Measurements from ENCODE around the gene HDAC10. TPM values are rescaled to one million over a fixed set of nuclear protein-coding genes. Genes with fewer than 3 reads are reported as not detected.

Gene HDAC10
- total RNA-seq, 2 donors from 2014 or later: 31.9 to 128 TPM

DNA sequence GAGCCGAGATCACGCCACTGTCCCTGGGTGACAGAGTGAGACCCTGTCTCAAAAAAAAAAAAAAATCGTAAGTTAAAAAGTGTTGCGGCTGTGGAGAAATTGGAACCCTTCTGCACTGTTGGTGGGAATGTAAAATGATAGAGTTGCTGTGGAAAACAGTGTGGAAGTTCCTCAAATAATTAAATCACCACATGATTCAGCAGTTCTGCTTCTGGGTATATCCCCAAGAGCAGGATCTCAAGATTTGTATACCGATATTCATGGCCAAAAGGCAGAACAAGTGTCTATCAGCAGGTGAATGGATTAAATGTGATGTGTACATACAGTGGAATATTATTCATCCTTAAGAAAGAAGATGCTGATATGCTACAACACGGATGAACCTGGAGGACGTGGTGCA is 46.5 kb downstream of the HDAC10 start:
- ATAC-seq (no peak), DNase-seq (no peak)
- Histone ChIP-seq H3K4me3 (no peak overlapping the region), H3K27me3 (no peaks in the 10 kb centered on the region), H3K4me1 (peaks cover 25% of the 10 kb centered on the region), H3K36me3 (replicated peaks in 1 of 2; ENCODE audit: insufficient read depth in 1 of 2, low read depth in 2 of 2) (peaks cover 0 to 3% of the 10 kb centered on the region in 2 donors), H3K9me3 (no peaks in the 10 kb centered on the region), H3K27ac (no peak overlapping the region)
- no peak for TF ChIP-seq POLR2A (IDR thresholded peaks at IDR 0.05)
- TF ChIP-seq, protein P1, sequence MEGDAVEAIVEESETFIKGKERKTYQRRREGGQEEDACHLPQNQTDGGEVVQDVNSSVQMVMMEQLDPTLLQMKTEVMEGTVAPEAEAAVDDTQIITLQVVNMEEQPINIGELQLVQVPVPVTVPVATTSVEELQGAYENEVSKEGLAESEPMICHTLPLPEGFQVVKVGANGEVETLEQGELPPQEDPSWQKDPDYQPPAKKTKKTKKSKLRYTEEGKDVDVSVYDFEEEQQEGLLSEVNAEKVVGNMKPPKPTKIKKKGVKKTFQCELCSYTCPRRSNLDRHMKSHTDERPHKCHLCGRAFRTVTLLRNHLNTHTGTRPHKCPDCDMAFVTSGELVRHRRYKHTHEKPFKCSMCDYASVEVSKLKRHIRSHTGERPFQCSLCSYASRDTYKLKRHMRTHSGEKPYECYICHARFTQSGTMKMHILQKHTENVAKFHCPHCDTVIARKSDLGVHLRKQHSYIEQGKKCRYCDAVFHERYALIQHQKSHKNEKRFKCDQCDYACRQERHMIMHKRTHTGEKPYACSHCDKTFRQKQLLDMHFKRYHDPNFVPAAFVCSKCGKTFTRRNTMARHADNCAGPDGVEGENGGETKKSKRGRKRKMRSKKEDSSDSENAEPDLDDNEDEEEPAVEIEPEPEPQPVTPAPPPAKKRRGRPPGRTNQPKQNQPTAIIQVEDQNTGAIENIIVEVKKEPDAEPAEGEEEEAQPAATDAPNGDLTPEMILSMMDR (IDR thresholded peaks at IDR 0.05): no peak
- 87 to 91% methylated on average over 7 of the region's 7 CpGs for WGBS, 2 donors
- intact Hi-C loops (cut with DNase I): no loop called here

DNA sequence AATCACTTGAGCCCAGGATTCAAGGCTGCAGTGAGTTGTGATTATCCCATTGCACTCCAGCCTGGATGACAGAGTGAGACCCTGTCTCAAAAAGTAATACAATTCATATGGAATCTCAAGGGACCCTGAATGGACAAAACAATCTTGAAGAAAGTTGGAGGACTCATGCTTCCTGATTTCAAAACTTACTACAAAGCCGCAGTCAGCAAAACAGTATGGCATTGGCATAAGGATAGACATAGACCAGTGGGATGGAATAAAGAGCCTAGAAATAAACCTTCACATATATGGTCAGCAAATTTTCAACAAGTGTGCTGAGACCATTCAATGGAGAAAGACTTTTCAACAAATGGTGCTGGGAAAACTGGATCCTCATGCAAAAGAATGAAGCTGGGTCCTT is 47.8 kb downstream of the HDAC10 start:
- ATAC-seq: no peak
- peaks cover 26% of the 10 kb centered on the region for H3K4me1 ChIP-seq
- intact Hi-C loops (cut with DNase I): no loop called here

DNA sequence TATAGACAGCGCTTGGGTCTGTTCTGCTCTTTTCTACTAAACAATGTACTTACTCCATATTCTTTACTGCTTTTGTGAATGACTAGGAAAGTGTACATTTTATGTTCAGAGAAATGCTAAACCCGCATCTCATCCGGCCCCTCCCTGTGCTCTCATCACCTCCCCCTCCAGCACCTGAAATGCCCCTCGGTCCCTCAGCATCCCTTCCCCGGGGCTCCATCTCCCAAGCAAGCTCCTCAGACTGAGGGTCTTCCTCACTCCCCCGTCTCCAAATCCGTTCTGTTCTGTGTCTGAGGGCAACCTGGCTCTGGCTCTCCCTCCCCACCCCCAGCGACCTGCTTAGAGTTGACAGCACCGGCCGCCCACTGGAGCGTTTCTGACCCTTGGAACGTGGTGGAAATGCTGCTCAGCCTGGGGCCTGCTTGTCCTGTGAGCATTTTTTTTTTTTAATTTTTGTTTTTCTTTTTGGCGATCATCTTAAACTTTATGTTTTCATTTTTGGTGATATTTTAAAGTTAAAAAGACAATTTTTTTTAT is 48.9 kb downstream of the HDAC10 start:
- peak overlapping the region in 1 of 4 donors; percentile 71 for H3K27ac ChIP-seq
- TF ChIP-seq, protein P1 (IDR thresholded peaks at IDR 0.05): no peak
- TF ChIP-seq POLR2A (IDR thresholded peaks at IDR 0.05): no peak
- 41 to 42% methylated on average over 13 of the region's 13 CpGs for whole genome bisulfite sequencing, 2 donors
- H3K4me1 ChIP-seq: peaks cover 26% of the 10 kb centered on the region
- intact Hi-C loops (cut with DNase I): no loop called here
- H3K27me3 ChIP-seq: no peaks in the 10 kb centered on the region
- no peak for ATAC-seq
- peaks cover 0 to 8% of the 10 kb centered on the region in 2 donors for H3K36me3 ChIP-seq (replicated peaks in 1 of 2; ENCODE audit: insufficient read depth in 1 of 2, low read depth in 2 of 2)
- no peaks in the 10 kb centered on the region for H3K9me3 ChIP-seq
- peak overlapping the region in 1 of 2 donors; percentile 65 for H3K4me3 ChIP-seq
- peak in 1 of 4 donors; percentile 13 for DNase-seq

More for the DNA sequence above, 47.8 kb downstream of the HDAC10 start:
- 93 to 100% methylated on average over 1 of the region's 1 CpG for WGBS, 2 donors
- Histone ChIP-seq H3K27ac (no peak overlapping the region), H3K9me3 (no peaks in the 10 kb centered on the region), H3K27me3 (no peaks in the 10 kb centered on the region), H3K36me3 (replicated peaks in 1 of 2; ENCODE audit: insufficient read depth in 1 of 2, low read depth in 2 of 2) (peaks cover 0 to 3% of the 10 kb centered on the region in 2 donors), H3K4me3 (no peak overlapping the region)
- TF ChIP-seq, protein P1 (IDR thresholded peaks at IDR 0.05): no peak
- no peak for TF ChIP-seq POLR2A (IDR thresholded peaks at IDR 0.05)
- no peak for DNase-seq

DNA sequence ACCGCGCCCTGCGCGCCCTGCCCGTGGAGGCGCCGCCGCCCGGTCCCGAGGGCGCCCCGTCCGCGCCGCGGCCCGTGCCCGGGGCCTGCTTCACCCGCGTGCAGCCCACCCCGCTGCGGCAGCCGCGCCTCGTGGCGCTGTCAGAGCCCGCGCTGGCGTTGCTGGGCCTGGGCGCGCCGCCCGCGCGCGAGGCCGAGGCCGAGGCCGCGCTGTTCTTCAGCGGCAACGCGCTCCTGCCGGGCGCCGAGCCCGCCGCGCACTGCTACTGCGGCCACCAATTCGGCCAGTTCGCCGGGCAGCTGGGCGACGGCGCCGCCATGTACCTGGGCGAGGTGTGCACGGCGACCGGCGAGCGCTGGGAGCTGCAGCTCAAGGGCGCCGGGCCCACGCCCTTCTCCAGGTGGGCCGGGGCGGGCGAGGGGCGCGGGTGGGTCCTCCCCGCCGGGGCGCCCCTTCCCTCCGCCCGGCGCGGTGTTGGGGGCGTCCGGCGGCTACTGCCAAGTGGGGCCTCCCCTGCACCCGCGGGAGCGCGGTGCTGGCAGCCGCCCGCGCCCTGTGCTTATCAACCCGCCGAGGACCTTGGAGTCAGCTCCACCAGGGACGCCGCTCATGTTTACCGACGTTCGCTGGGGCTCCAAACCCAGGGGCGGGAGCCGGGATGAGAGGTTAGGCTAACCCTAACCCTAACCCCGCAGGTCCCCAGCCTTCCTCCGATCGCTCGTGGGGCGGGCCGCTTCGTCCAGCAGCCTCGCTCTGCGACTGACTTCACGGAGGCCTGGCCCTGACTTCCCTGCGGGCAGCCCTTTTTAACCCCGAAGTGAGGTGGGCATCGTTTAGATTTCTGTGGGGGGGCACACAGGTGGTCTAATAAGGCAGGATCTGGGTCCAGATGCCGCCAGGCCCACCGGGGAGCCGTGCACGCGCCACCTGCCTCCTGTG is 49.6 kb downstream of the HDAC10 start:
- intact Hi-C loops (cut with DNase I): no loop called here
- H3K4me1 ChIP-seq: peaks cover 26% of the 10 kb centered on the region
- TF ChIP-seq, protein P1 (IDR thresholded peaks at IDR 0.05): no peak
- peak in 1 of 3 donors; percentile 9 for TF ChIP-seq POLR2A (IDR thresholded peaks at IDR 0.05)
- no peaks in the 10 kb centered on the region for H3K27me3 ChIP-seq
- H3K9me3 ChIP-seq: no peaks in the 10 kb centered on the region
- H3K27ac ChIP-seq: peak overlapping the region; percentile 37 to 78 (median 68)
- H3K36me3 ChIP-seq (replicated peaks in 1 of 2; ENCODE audit: insufficient read depth in 1 of 2, low read depth in 2 of 2): peaks cover 0 to 8% of the 10 kb centered on the region in 2 donors
- 2 to 8% methylated on average over 6 to 99 of the region's 115 CpGs for WGBS, 2 donors
- peak; percentile 63 to 72 (median 64) for DNase-seq
- peak overlapping the region; percentile 65 to 68 for H3K4me3 ChIP-seq
- peak; percentile 43 for ATAC-seq

All from body of pancreas (tissue), 4 donors.